NOMO-1 (cell line): Measurements from ENCODE around the gene CTXND1.
A peak's percentile ranks its signal among the peaks of the same experiment; 100 is the strongest.

Experiments used
- DNase-seq, 2 experiments: peaks; one replicate each; lab custom pipeline; 2025; ENCODE audit not compliant: unreplicated experiment in 2 of 2; lab: John Stamatoyannopoulos, UW

The CTXND1 gene

GRCh38 chr15:80161468-80162016 lies 90.5 kb downstream of the CTXND1 start:
- DNase-seq, result no peak

- DNase-seq, result peak; percentile 97 to 99
Measured at GRCh38 chr15:80160570-80161156, 91.3 kb downstream of the CTXND1 start.

GRCh38 chr15:80159811-80160569 lies 92.0 kb downstream of the CTXND1 start:
- DNase-seq, result no peak

- DNase-seq, result no peak
Measured at GRCh38 chr15:80159301-80159700, 92.7 kb downstream of the CTXND1 start.

- DNase-seq, result no peak
Measured at GRCh38 chr15:80157215-80157614, 94.8 kb downstream of the CTXND1 start.

GRCh38 chr15:80156176-80156720 lies 95.8 kb downstream of the CTXND1 start:
- no peak for DNase-seq

- peak; percentile 26 to 56 for DNase-seq
Measured at GRCh38 chr15:80155378-80156175, 96.4 kb downstream of the CTXND1 start.

GRCh38 chr15:80155001-80155377 lies 97.0 kb downstream of the CTXND1 start:
- no peak for DNase-seq

- no peak for DNase-seq
Measured at GRCh38 chr15:80154336-80154735, 97.7 kb downstream of the CTXND1 start.

GRCh38 chr15:80153900-80154299 lies 98.1 kb downstream of the CTXND1 start:
- DNase-seq, result no peak

- peak; percentile 47 to 70 for DNase-seq
Measured at GRCh38 chr15:80152896-80153876, 98.8 kb downstream of the CTXND1 start, which contains the start of gene FAH. Gene FAH, plus strand, starts transcription at chr15:80152999. Its CDS starts 56 bp downstream, at chr15:80153055.

- peak; percentile 70 to 88 for DNase-seq
Measured at GRCh38 chr15:80152180-80152895, 99.7 kb downstream of the CTXND1 start.

- no peak for DNase-seq
Measured at GRCh38 chr15:80151576-80151975, 100.4 kb downstream of the CTXND1 start.

GRCh38 chr15:80151148-80151547 lies 100.9 kb downstream of the CTXND1 start:
- no peak for DNase-seq
